Measurements from ENCODE around the gene HBEGF.

HBEGF gene

DNA sequence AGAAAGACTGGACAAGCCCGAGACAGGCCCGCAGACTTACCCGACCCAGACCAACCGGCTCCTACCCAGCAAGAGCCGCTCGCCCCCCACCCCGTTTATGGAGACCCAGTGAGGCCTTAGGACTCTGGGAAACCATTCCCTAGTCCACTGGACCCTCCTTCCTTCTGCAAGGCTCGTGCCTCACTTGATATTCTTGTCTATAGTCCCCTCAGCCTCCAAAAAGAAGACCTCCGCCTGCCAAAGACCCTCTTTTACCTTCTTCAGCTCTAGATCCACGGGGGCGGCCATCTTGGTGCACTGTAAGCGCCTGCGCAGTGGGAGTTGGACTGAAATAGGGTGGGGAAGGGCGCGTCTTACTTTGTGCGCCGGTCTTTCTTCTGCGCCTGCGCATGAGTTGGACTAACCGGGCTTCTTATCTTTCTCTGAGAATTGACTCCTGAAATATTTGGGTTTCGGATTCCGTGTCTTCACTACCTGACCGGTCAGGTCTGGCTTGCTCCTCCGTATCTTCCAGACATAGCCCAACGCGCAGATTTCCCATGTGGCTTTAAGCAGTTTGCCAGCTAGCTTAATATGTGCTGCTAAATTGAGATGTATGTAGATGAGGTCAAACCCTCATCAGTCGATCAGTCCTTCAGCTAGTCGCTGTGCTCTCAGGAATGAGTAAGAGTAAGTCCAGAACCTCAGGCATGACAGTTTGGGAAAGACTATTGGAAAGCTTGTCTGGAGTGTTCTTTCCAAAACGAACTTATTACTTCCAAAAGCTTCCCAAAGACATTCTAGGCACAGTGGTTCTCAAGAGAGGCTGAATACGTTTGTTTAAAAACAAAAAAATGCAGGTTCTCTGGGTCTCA is 43.4 kb downstream of the HBEGF start, which contains the start of gene PFDN1:
PFDN1 (minus strand) TSS at position 316 of the 854 bp plus-strand sequence; CDS start at position 288, 28 bp downstream.
- DNase-seq (ENCODE audit: low spot score): peak; percentile 97

DNA sequence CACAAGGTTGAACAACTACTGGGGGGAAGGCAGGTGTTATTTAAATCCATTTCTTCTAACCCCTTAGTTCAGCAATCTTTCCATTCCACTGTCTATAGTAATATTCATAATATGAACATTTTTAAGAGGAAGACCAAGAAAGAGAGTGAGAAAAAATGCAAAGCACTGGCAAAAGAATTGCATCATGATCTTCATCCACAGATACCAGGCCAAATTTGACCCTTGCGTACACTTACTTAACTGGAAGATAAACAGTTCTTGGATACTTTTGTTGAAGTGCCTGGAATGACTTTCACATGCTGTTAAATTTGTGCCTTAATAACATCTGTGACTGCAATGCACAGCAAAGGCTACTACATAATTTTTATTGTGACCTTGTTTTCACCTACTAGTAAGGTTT is 45.3 kb downstream of the HBEGF start:
- no peak for DNase-seq (ENCODE audit: low spot score)

DNA sequence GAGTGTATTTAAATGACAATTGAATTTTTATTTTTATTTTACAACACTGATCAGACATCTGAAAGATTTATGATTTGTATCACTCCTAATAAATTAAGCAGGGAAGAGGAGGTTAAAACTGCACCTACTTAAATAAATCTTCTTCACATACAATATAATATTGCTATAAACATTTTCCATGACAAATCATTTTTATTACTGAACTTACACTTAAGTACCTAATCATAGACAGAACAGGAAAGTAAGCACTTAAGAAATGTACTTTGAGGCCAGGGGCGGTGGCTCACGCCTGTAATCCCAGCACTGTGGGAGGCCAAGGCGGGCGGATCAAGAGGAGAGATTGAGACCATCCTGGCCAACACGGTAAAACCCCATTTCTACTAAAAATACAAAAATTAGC is 47.3 kb downstream of the HBEGF start:
- no peak for DNase-seq (ENCODE audit: low spot score)

DNA sequence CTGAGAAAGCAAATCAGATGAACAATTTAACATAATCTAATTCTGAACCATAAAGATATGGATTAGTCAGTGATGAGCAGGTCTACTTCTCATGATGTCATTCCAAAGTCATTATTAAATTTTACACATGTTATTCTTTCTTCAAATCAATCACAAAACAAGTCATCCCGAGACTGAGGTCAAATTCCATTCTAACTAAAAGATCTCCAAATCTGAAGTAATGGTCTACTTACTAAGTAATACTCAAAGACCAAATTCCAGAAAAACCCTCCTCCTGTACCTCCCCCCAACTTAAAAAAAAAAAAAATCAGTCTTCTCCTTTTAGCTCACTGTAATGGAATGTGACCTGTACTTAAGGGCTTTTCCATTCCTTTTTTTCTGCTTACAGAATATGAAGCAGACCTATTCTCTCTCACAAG is 48.2 kb downstream of the HBEGF start:
- DNase-seq (ENCODE audit: low spot score): no peak

DNA sequence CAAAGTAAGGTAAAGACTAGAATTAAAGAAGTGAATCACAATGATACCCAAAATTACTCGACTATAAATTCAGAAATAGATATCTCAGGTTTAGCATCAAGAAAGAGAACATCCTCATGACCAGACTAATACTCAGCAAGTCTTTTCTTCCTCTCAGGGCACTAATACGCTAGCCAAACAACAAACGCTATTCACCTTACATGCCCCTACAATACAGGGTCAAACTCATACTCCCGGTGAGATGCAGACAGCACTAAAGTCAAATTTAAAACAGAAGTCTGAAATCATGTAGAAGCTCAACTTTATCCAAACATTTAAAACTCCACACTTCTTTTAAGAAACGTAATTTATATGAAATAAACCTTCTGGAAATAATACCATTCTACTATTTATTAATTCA is 49.1 kb downstream of the HBEGF start:
- DNase-seq (ENCODE audit: low spot score): no peak

DNA sequence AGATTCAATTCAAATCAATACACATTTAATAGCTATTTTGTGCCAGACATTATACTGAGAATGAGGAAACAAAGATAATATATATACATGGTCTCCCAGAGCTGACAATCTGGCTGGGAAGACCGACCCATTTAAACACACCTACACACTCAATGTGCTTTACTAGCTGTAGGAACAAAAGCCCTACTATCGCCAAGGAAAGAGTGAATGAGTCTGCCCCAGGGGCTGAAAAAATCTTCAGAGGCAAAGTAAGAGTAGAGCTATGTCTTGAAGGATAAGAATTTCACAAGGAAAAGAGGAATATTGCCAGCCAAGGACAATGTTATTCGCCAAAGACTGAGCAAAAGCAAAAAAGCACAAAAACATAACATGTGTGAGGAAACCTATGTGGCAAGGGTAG is 50.1 kb downstream of the HBEGF start:
- no peak for DNase-seq (ENCODE audit: low spot score)

DNA sequence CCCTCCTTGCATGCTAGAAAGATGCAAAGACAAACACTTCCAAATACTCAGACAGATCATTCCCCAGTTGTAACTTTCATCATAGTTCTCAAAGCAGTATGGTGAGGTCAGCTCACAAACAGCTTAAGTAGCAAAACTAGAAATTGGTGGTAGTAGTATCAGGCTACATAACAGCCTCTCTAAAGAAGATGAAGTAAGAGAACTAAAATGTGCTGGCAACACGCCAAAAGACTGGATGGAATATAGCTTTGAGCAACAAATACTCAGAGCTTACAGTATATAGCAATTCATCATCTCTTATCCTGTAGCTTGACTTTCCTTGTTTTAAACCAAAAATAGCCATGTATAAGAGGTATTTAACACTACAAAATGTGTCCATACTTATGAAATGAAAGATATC is 51.0 kb downstream of the HBEGF start:
- DNase-seq (ENCODE audit: low spot score): no peak

DNA sequence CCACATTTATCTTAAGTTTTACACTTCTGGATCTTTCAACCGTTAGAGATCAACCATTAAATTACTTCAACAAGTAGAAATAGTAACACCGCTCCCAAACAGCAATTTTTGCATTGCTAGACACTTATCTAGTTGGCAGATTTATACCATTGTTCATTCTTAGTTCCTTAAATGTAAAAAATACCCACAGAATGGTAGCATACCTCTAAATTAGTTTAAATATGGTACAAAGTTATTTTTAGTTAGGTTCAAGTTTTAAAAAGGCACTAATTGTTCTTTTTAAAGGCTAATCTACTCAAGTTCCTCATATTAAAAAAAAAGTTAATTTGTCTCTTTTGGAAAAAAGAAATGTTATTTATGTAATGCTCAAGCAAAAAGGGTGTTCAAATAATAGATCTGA is 51.6 kb downstream of the HBEGF start:
- DNase-seq (ENCODE audit: low spot score): no peak

DNA sequence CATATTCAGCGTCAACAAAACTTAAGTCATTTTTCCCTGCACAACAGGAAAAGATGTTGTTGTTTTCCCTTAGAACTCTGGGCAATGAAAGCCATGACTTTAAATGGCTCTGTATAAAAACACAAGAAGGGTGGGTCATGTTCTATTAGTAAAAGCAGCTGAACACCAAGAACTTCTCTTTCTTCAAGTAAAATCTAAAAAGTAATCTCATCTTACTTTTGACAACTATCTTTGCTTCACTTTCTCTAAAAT is 52.6 kb downstream of the HBEGF start:
- DNase-seq (ENCODE audit: low spot score): no peak

DNA sequence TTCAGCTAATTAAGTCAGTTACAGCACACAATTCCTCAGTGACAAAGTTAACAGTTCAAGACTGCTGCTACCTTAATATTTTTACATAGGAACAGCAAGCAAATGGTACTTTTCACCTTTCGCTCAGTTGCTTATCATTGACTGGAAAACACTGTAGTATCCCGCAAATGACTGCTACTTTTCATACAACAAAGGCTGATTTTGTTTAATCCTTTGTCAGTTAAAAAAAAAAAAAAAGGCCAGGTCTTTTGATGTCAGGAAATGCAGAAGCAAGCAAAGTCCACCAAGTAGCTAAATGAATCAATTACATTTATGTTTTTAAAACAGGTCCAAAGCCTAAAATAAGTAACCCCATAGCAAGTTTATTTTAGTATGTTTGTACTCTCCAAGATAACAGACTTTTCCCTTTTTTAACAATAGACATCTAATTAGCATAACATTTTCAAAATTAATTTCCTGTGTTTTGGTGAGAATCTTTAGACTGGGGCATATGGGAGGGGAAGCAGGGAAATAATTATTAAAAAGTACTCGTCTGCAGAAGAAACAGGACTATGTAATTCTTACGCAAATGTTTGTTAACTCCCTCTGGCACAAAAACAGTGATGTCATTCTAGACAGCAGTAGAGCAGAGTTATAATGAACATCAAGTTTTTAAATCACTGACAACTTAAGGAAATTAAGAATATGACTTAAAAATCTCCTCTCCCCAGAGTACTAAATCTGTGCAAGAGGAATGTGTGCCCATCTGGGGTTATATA is 53.1 kb downstream of the HBEGF start:
- DNase-seq (ENCODE audit: low spot score): no peak

DNA sequence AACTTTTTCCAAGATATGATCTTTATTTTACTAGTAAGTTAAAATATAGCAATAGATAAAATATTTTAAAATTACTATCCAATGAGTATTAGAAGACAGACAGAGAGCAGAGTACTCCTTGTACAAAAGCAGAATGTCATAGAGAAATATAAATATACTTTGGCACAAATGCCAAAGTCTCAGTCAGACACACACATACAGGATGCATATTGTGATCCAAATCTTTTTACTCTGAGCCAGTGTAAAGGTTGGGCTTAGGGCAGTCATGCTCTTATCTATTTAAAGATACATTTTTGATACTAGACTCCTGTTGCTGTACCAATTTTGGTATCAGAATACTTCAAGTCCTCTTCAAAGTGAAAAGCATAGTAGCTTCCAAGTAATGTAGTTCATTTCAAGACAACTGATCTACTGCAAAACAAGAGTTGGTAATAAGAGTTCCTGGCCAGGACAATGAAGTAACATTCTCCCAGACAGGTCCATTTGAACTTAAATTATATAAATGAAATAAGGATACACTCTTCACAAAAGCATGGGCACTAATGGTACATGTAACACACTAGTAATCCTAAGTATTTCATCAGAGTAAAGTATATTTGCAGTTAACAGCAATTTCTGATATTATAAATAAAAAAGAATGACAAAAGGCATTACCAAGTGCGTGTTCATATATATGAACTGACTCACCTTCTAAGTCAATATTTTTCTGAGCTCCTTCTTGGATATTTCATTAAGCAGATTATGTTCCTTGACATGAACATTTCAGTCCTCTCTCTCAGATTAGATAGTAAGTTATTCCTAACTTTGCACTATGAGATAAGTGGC is 54.0 kb downstream of the HBEGF start:
- no peak for DNase-seq (ENCODE audit: low spot score)

DNA sequence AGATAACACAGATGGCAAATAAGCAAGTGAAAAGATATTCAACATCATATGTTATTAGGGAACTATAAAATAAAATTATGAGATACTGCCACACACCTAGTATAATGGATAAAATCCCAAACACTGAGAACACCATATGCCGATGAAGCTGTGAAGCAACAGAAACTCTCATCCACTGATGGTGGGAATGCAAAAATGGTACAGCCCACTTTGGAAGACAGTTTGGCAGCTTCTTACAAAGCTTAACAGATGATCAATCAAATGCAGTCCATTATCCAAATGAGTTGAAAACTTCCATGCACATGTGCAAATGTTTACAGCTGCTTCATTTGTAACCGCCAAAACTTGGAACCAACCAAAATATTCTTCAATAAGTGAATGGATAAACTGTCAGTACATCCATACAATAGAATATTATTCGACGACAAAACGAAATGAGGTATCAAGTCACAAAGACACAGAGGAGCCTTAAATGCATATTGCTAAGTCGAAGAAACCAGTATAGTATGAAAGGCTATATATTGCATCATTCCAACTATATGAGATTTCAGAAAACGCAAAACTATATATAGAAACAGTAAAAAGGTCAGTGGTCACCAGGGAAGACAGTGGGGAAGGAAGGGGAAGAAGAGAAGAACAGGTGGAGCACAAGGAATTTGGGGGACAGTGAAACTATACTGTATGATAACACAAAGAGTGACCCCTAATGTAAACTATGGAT is 58.4 kb downstream of the HBEGF start:
- DNase-seq (ENCODE audit: low spot score): no peak

DNA sequence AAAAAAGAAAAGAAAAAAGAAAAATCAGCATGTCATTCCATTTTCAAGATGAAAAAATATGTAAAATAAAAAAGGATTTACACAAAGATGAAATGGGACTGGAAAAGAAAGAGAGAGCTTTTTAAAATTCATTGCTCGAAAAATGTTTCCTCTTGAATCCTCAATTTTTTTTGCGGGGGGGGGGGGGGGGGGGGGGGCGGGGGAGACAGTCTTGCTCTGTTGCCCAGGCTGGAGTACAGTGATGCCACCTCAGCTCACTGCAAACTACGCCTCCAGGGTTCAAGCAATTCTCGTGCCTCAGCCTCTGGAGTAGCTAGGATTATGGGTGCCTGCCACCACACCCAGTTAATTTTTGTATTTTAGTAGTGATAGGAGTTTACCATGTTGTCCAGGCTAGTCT is 60.0 kb downstream of the HBEGF start:
- DNase-seq (ENCODE audit: low spot score): no peak

DNA sequence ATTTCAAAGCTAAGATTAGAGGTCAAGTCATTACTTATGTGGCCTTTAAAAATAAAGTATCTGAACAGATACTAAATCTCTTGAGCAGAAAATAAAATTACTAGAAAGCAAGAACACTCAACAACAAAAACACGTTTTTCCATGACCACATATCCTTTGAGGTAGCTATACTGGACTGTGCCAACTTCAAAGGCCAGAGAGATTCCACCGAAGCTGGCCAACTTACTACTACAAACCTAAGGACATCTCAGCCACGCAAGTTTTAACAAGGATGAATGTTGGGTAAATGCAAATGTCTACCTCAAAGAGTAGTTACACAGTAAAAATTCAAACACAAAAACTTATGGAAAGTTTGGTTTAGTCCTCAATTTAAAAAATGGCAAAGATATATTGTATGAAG is 62.4 kb downstream of the HBEGF start:
- no peak for DNase-seq (ENCODE audit: low spot score)
